GM19328 (cell line): ENCODE data around the gene MYF5.

Source experiments
- ATAC-seq: cut with Tn5 transposase; IDR thresholded peaks from one replicate; pipeline ENCODE4 v1.9.1; 2021; ENCODE audit warnings: mild to moderate bottlenecking, moderate library complexity; ENCODE audit not compliant: unreplicated experiment

The MYF5 gene

DNA sequence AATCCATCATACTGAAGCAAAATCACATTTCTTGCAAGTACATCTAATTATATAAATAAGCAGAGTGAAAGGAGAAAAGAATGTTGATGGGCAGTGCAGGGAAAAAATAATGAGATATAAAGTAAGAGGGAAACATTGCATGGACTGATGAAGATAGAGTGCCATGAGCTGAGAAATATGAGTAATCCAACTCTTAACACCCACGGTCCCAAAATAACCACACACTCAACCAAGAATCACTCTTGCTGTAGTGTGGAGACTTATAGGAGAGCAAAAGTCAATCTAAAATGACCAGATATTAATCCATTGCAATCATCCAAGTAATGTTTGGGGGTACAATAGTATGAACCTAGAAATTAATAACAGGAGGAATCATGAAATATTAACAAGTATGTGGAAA lies 40.2 kb downstream of the MYF5 start:
- peak; percentile 66 for ATAC-seq

DNA sequence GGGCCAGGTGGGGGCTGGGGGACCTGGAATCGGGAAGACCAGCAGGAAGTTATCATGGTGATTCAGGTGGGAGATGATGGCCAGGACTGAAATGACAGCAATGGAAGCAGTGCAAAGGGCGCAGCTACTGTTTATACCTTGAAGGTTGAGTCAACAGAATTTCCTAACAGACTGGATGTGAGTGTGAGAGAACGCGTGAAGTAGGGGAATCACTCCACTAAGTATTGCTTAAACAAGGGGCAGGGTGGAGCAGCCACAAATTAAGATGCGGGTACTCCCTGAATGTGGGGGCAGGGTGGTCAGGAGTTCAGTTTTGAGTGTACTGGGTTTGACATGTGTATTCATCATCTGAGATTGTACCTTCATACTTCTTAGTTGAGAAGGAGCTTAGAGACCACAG lies 45.1 kb downstream of the MYF5 start:
- ATAC-seq, result no peak

DNA sequence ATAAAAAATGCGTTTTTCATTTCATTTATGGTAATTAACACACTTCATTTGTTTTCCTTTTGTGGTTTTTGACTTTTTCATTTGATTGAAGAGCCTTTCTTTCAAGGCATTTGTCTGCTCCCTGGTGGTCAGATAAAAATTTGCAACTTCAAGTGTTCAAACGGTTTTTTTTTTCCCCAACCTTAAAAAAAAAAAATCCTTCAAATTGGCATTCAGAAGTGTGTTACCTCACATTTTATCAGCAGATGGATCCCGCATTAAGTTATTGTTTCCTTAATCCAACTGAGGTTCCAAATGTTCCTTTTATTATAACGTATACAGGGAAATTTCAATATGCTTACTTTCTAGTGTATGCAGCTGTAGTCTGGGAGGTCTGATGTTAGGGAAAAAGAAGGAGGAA lies 47.2 kb downstream of the MYF5 start:
- no peak for ATAC-seq

DNA sequence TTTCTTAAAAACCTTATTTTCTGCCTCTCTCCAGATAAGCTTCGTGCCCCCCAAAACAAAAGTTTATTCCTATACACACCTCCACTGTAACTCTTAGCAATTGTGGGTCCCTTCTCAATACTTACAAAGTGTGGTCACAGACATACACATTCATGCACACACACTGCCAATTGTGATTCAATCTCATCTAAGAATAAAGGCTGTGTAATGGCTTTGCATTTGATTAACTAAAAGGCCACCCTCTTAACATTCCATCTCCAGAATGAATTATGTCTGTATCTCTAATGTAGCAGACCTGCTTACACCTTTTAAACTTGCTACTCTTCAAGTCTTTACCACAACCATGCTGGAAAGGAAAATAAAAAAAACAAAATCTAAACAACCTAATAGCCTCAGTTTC lies 49.5 kb downstream of the MYF5 start:
- no peak for ATAC-seq

DNA sequence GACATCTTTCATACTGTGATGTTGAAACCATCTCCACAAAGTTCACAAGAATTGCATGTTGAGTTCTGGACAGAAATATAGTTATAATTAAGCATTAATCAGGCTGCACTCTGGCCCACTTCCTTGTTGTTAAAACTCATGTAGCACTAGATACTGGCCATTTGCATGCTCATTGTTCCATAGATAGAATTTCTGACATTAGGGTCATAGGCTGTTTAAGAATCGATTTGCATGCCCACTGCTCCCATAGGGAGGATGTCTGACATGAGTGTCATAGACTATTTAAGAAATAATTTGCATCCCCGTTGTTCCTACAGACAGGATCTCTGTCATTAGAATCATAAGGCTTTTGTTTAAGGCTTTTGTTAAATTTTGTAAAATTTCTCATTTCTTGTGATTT lies 50.2 kb downstream of the MYF5 start:
- ATAC-seq, result peak; percentile 97
